PFSK-1 (cell line): ENCODE data around the gene TBX19.

Experiments used
- FOXP2 ChIP-seq: optimal IDR thresholded peaks from 2 replicates; pipeline ENCODE3; 2011; ENCODE audit warnings: borderline replicate concordance, control low read depth, inconsistent platforms; ENCODE audit not compliant: insufficient read depth; ENCODE audit errors: extremely low read length, extremely low read depth
- POLR2AphosphoS5 ChIP-seq: IDR thresholded peaks from 2 replicates; pipeline ENCODE4 v1.6.1; 2012; ENCODE audit warnings: low read depth, mild to moderate bottlenecking, control low read depth, low read length, moderate library complexity
- SIN3A ChIP-seq: IDR thresholded peaks from 2 replicates; pipeline ENCODE4 v1.6.1; 2012; ENCODE audit warnings: mild to moderate bottlenecking, low read length, moderate library complexity, borderline replicate concordance; ENCODE audit not compliant: insufficient read depth
- TAF1 ChIP-seq: IDR thresholded peaks from 2 replicates; pipeline ENCODE4 v1.6.1; 2012; ENCODE audit warnings: low read length, control low read depth, borderline replicate concordance; ENCODE audit not compliant: insufficient read depth
- TF ChIP-seq, protein P1 (sequence below), 2 experiments: IDR thresholded peaks; 2 replicates each; pipeline versions ENCODE4 v1.6.1 to v1.8.0; 2011 to 2012; ENCODE audit warnings: low read depth in 2 of 2, low read length in 2 of 2, control low read depth in 1 of 2, inconsistent platforms in 1 of 2, mild to moderate bottlenecking in 1 of 2, moderate library complexity in 1 of 2; ENCODE audit not compliant: insufficient read depth in 1 of 2

DNA sequence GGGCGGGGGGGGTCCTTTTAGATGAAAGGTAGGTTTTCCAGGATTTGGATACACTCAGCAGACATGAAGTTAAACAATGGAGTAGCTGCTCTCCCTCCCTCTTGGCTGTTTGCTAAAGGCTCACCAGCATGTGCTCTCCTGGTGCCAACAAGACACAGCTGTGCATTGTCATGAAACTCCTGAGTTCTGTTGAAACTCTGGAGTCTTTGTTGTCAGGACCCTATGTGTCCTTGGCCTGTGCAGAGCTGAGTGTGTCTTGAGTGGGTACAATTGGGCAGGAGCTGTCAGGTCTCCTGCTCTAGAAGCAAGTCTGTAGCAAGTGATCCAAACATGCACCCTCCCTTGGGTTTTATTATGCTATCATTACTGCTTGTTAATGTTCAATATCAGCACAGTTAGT is 12.7 kb downstream of the TBX19 start:
- TF ChIP-seq POLR2AphosphoS5 (no peak), TAF1 (no peak), SIN3A (no peak), FOXP2 (no peak)
- TF ChIP-seq, protein P1, sequence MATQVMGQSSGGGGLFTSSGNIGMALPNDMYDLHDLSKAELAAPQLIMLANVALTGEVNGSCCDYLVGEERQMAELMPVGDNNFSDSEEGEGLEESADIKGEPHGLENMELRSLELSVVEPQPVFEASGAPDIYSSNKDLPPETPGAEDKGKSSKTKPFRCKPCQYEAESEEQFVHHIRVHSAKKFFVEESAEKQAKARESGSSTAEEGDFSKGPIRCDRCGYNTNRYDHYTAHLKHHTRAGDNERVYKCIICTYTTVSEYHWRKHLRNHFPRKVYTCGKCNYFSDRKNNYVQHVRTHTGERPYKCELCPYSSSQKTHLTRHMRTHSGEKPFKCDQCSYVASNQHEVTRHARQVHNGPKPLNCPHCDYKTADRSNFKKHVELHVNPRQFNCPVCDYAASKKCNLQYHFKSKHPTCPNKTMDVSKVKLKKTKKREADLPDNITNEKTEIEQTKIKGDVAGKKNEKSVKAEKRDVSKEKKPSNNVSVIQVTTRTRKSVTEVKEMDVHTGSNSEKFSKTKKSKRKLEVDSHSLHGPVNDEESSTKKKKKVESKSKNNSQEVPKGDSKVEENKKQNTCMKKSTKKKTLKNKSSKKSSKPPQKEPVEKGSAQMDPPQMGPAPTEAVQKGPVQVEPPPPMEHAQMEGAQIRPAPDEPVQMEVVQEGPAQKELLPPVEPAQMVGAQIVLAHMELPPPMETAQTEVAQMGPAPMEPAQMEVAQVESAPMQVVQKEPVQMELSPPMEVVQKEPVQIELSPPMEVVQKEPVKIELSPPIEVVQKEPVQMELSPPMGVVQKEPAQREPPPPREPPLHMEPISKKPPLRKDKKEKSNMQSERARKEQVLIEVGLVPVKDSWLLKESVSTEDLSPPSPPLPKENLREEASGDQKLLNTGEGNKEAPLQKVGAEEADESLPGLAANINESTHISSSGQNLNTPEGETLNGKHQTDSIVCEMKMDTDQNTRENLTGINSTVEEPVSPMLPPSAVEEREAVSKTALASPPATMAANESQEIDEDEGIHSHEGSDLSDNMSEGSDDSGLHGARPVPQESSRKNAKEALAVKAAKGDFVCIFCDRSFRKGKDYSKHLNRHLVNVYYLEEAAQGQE (IDR thresholded peaks at IDR 0.05; ENCODE audit: insufficient read depth in 1 of 2, low read depth in 2 of 2, low read length in 2 of 2) = no peak
